Measurements from ENCODE around the gene NDST1.

The NDST1 gene

DNA sequence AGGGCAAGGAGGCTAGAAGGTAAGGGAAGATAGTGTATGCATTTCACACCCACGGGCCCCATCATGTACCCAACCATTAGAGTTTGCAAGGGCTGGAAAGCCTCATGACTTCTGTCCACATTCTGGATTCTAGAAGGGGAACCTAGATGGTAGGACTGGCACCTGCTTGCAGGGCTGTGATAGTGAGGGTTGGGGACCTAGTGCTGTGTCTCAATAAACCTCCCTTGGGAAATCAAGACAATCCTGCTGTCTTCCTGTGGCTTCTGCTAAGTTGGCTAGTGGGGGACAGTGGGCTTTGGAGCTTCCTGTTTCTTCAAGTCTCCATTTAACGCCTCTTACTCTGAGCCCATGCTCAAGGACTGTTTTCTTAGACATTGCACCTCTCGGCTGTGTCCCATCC, 88.9 kb downstream of the NDST1 start:
- POLR2A ChIA-PET, result no interaction called here
- CTCF ChIA-PET, result no interaction called here

DNA sequence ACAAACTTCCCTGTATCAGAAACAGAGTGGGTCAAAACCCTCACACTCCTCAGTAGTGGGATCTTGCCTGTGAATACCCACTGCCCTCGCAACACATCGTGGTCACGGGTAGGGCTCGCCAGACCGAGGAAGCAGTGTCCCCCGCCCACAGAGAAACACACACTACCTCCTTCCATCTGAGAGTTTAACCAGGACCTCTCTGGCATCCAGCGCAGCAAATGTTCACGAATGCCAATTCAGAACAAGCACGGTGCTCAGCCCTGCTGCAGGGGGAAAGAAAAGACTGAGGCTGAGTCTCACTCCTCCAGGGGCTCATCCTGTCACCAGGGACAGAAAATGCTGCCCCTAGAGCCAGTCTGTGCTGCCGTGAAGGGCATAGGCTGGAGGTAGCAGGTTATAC, 90.1 kb downstream of the NDST1 start:
- POLR2A ChIA-PET, result no interaction called here
- no peak for DNase-seq (ENCODE audit: extremely low spot score)
- CTCF ChIA-PET, result no interaction called here
- TF ChIP-seq ARNT (IDR thresholded peaks at IDR 0.05) (no peak), HDGF (IDR thresholded peaks at IDR 0.05; ENCODE audit: borderline replicate concordance) (no peak), ELF4 (IDR thresholded peaks at IDR 0.05) (no peak), FOXA1 (IDR thresholded peaks at IDR 0.05) (no peak), CTBP1 (IDR thresholded peaks at IDR 0.05; ENCODE audit: borderline replicate concordance) (no peak), LEF1 (IDR thresholded peaks at IDR 0.05; ENCODE audit: borderline replicate concordance) (no peak), SUZ12 (IDR thresholded peaks at IDR 0.05) (no peak), FOXK2 (IDR thresholded peaks at IDR 0.05) (no peak), L3MBTL2 (conservative IDR thresholded peaks at IDR 0.05) (no peak), ZNF384 (IDR thresholded peaks at IDR 0.05) (no peak), SP1 (IDR thresholded peaks at IDR 0.05) (no peak)

More for the DNA sequence above, 88.9 kb downstream of the NDST1 start:
- TF ChIP-seq FOXA1 (IDR thresholded peaks at IDR 0.05), result no peak
- no peak for TF ChIP-seq CTBP1 (IDR thresholded peaks at IDR 0.05; ENCODE audit: borderline replicate concordance)
- no peak for TF ChIP-seq SUZ12 (IDR thresholded peaks at IDR 0.05)
- no peak for DNase-seq (ENCODE audit: extremely low spot score)

DNA sequence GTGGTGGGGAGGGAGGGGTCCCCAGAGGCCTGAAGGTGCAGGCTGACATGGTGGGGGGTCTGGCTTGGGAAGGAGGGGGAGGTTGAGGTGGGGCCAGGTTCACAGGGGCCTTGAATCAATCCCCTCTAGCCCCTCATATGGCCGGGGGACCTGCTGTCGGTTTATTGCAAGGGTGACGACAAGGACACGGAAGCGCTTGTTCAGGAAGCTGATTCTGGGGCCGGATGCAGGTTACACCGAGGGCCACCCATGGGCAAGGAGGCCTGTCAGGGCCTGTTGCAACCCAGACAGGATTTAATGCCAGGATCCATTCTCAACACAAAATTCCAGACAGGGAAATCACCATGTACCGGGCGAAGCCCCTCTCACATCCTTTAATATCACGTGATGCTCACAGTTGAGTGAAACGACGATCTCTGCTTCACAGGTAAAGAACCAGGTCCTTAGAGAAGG, 90.9 kb downstream of the NDST1 start:
- TF ChIP-seq TARDBP (IDR thresholded peaks at IDR 0.05) (no peak), FOXK2 (IDR thresholded peaks at IDR 0.05) (no peak), NFRKB (IDR thresholded peaks at IDR 0.05) (no peak), HDGF (IDR thresholded peaks at IDR 0.05; ENCODE audit: borderline replicate concordance) (no peak), CTBP1 (IDR thresholded peaks at IDR 0.05; ENCODE audit: borderline replicate concordance) (no peak), ELF4 (IDR thresholded peaks at IDR 0.05) (no peak), ZNF384 (IDR thresholded peaks at IDR 0.05) (no peak), L3MBTL2 (conservative IDR thresholded peaks at IDR 0.05) (no peak), FOXM1 (IDR thresholded peaks at IDR 0.05; ENCODE audit: borderline replicate concordance) (no peak), ARNT (IDR thresholded peaks at IDR 0.05) (no peak)
- CTCF ChIA-PET, result interaction anchor here (0.6 kb wide), 1 partner anchor 15 kb away, joined by 3 read pairs; no protein-coding TSS in a partner anchor
- no peak for DNase-seq (ENCODE audit: extremely low spot score)
- POLR2A ChIA-PET, result no interaction called here

DNA sequence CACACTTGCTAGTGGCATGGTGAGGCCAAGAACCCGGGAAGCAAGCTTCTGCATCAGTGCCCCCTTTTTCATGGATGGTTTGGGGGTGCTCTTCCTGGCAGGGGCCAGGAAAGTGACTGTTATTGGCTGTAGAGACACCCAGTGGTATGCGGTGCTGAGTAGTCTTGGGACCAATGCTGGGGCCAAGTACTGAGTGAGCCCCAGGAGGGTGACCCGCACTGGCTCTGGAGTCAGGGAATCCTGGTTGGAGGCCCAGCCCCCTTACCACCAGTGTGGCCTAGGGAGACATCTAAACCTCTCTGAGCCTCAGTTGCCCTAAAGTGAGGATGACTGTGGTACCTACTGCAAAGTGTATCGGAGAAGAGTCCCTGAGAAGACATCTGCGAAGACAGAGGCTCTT, 91.3 kb downstream of the NDST1 start:
- no peak for TF ChIP-seq CTBP1 (IDR thresholded peaks at IDR 0.05; ENCODE audit: borderline replicate concordance)
- ChIA-PET CTCF (interaction anchor here (0.6 kb wide), 1 partner anchor 15 kb away, joined by 3 read pairs; no protein-coding TSS in a partner anchor), POLR2A (no interaction called here)
- DNase-seq (ENCODE audit: extremely low spot score), result no peak

DNA sequence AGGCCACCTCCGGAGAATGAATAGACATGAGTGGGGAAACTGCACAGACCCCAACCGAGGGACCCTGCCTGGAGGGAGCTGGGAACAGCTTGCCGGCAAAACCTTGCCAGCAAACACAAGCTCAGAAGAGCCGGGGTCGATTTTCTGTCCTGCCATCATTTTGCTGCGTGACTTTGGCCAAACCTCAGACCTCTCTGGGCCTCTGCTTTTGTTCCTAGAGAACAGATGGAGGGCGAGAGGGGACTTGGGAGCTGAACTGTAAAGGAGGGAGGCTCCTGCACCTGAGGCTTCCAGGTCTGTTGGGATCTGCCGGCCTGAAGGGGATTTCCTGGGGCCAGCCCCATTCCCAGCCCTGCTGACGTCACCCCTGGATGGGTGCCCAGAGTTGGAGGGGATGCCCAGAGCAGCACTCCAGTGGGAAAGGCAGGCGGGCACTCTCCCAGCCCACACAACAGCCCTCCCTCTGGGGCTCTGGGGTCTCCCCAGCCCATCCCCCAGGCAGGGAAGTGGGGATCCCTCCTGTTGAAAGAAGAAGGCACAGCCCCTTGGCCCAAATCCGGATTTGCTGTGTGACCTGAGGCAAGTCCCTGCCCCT, 92.1 kb downstream of the NDST1 start:
- DNase-seq (ENCODE audit: extremely low spot score), result no peak
- TF ChIP-seq ZNF384 (IDR thresholded peaks at IDR 0.05) (no peak), ARNT (IDR thresholded peaks at IDR 0.05) (no peak), LEF1 (IDR thresholded peaks at IDR 0.05; ENCODE audit: borderline replicate concordance) (no peak), SUZ12 (IDR thresholded peaks at IDR 0.05) (no peak), HDGF (IDR thresholded peaks at IDR 0.05; ENCODE audit: borderline replicate concordance) (no peak), L3MBTL2 (conservative IDR thresholded peaks at IDR 0.05) (no peak), SP1 (IDR thresholded peaks at IDR 0.05) (no peak), FOXM1 (IDR thresholded peaks at IDR 0.05; ENCODE audit: borderline replicate concordance) (no peak), ELF4 (IDR thresholded peaks at IDR 0.05) (no peak), FOXA1 (IDR thresholded peaks at IDR 0.05) (no peak), TARDBP (IDR thresholded peaks at IDR 0.05) (no peak), FOXK2 (IDR thresholded peaks at IDR 0.05) (no peak), CTBP1 (IDR thresholded peaks at IDR 0.05; ENCODE audit: borderline replicate concordance) (no peak), BHLHE40 (IDR thresholded peaks at IDR 0.05; ENCODE audit: borderline replicate concordance) (no peak), NFRKB (IDR thresholded peaks at IDR 0.05) (no peak)
- TF ChIP-seq, protein P1, sequence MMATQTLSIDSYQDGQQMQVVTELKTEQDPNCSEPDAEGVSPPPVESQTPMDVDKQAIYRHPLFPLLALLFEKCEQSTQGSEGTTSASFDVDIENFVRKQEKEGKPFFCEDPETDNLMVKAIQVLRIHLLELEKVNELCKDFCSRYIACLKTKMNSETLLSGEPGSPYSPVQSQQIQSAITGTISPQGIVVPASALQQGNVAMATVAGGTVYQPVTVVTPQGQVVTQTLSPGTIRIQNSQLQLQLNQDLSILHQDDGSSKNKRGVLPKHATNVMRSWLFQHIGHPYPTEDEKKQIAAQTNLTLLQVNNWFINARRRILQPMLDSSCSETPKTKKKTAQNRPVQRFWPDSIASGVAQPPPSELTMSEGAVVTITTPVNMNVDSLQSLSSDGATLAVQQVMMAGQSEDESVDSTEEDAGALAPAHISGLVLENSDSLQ (IDR thresholded peaks at IDR 0.05), result no peak
- CTCF ChIA-PET, result no interaction called here
- POLR2A ChIA-PET, result no interaction called here

DNA sequence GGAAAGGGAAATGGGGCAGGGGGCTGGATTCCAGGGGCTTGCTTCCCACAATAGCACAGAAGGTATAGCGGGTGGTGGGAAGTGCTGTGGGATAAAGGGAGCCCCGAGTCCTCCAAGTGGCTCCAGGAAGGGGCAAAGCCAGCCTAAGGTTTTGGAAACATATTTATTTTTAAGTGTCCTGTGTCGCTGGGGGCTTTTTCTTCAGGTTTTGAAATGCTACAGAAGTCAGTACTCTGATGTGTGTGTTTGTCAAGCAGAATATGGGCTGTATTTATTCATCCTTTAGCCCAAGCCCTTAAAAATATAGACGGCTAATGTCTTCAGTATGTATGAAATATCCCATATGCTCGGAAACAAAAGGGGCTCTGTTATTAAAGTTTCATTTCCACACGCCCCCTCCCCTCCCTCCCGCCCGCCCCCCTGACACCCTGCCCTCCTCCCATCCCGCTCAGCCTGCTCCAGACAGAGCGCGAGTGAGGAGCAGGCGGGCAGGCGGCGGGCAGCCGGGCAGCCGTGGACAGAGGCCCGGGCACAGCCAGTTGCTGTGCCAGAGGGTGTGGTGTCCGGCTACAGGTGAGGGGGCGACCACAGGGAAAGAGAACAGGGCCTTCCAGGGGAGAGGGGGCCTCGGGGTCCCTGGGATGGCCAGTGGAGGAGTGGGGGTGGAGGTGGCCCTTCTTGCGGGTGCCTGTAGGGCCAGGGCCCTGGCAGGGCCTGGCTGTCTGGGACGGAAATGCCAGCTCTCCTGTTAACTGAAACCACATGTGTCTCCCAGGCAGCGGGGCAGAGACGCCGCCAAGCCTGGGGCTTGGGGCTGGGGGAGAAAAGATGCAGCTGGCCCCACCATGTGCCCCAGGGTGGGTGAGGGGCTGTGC, 92.9 kb downstream of the NDST1 start:
- POLR2A ChIA-PET, result no interaction called here
- DNase-seq (ENCODE audit: extremely low spot score), result no peak
- no peak for TF ChIP-seq LEF1 (IDR thresholded peaks at IDR 0.05; ENCODE audit: borderline replicate concordance)
- TF ChIP-seq NFRKB (IDR thresholded peaks at IDR 0.05), result no peak
- no peak for TF ChIP-seq ARNT (IDR thresholded peaks at IDR 0.05)
- no peak for TF ChIP-seq SUZ12 (IDR thresholded peaks at IDR 0.05)
- TF ChIP-seq FOXA1 (IDR thresholded peaks at IDR 0.05), result no peak
- no peak for TF ChIP-seq ELF4 (IDR thresholded peaks at IDR 0.05)
- CTCF ChIA-PET, result interaction anchor here (0.5 kb wide), 1 partner anchor 186 kb away, joined by 3 read pairs; no protein-coding TSS in a partner anchor

DNA sequence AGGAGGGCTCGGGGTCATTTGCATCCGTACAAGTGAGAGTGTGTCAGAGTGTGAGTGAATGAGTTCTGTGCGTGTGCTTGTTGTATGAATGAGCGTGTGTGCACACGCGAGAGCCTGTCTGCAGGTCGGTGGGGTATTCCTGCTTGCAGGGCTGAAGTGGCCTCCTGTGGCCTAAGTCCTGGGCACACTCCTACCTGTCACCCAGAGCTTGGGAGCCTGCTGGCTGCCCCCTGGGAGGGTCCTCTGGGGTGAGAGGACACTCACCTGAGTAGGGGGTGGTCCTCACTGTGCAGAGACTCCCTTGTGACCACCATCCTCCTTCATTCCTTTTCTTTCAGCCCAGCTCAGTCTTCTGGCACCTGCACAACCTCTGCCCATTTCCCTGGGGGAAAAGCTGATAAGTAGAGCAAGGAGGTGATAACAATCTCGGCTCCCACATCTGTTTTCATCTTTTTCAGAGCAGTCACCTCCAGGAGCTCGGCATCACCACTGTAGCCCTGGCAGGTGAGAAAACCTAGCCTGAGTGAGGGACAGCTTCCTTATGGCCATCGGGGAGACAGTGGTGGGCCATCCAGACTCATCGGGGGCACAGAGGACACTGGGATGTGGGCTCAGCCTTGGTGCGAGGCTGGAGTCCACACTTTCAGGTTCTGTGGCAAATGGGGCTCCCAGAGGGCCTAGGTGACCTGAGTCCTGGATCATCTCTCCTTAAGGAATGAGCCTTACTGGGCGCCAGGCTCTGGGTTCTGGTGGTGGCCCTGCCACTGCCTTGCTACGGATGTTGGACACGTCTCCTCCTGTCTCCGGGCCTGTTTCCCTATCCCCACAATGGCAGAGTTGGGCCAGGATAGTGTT, 93.8 kb downstream of the NDST1 start:
- ChIA-PET CTCF (interaction anchor here (0.5 to 0.9 kb wide), 2 partner anchors 13 to 185 kb away, joined by 3 to 4 read pairs; no protein-coding TSS in a partner anchor), POLR2A (no interaction called here)
- TF ChIP-seq ARNT (IDR thresholded peaks at IDR 0.05), result no peak
- DNase-seq (ENCODE audit: extremely low spot score), result no peak

Measured in HEK293T (cell line).